Glutamatergic neuron (in vitro differentiated cells): ENCODE measurements around the gene TMEM256. TPM values are rescaled to one million over a fixed set of nuclear protein-coding genes. Genes with fewer than 3 reads are reported as not detected.
A peak's percentile ranks its signal among the peaks of the same experiment; 100 is the strongest.

Experiments used
- DNase-seq: peaks from one replicate; pipeline ENCODE4 v3.0.0; 2022
- H3K27ac Mint-ChIP-seq: one replicate; pipeline ENCODE4 v1.8.0; 2020; ENCODE audit warnings: mild to moderate bottlenecking, mixed read lengths, inconsistent platforms; ENCODE audit not compliant: unreplicated experiment
- H3K27me3 Mint-ChIP-seq: one replicate; pipeline ENCODE4 v1.8.0; 2020; ENCODE audit warnings: mild to moderate bottlenecking, moderate library complexity, mixed read lengths, inconsistent platforms; ENCODE audit not compliant: unreplicated experiment
- H3K36me3 Mint-ChIP-seq: one replicate; pipeline ENCODE4 v1.8.0; 2020; ENCODE audit warnings: mild to moderate bottlenecking, mixed read lengths, inconsistent platforms; ENCODE audit not compliant: unreplicated experiment
- H3K4me1 Mint-ChIP-seq: one replicate; pipeline ENCODE4 v1.8.0; 2020; ENCODE audit warnings: mild to moderate bottlenecking, low read depth, mixed read lengths, inconsistent platforms; ENCODE audit not compliant: unreplicated experiment
- H3K4me3 Mint-ChIP-seq: one replicate; pipeline ENCODE4 v1.8.0; 2020; ENCODE audit warnings: mild to moderate bottlenecking, mixed read lengths, inconsistent platforms; ENCODE audit not compliant: unreplicated experiment
- H3K9me3 Mint-ChIP-seq: one replicate; pipeline ENCODE4 v1.8.0; 2020; ENCODE audit warnings: mild to moderate bottlenecking, moderate library complexity, mixed read lengths, inconsistent platforms; ENCODE audit not compliant: unreplicated experiment
- CTCF ChIP-seq: fragments of 200-600 bp; sonication (generic); IDR thresholded peaks from one replicate; pipeline ENCODE4 v1.5.0; 2021; ENCODE audit not compliant: partially characterized antibody, unreplicated experiment
- total RNA-seq: library from RNA; stranded (reverse); fragmentation: NEBNext Ultra II Directional; extraction: Animal tissue kit (Norgen Biotek cat#: 25700); gene quantifications from one replicate; pipeline ENCODE4 v1.2.1, GENCODE V29; 2021; ENCODE audit not compliant: unreplicated experiment

TMEM256 gene
- total RNA-seq, 1 donor from 2014 or later, result 51.6 TPM

DNA sequence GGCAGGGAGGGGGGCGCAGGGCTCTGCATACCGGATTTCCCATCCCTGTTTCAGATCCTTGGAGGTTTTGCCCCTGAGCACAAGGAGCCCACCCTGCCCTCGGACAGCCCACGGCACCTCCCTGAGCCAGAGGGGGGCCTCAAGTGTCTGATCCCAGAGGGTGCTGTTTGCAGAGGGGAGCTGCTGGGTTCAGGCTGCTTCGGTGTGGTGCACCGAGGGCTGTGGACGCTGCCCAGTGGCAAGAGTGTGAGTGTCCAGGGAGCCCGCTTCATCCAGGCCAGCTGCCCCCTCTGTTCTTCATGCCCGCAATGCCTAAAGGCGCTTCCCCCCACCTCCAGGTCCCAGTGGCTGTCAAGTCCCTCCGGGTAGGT is 20.5 kb downstream of the TMEM256 start:
- H3K9me3 Mint-ChIP-seq, result peaks cover 27% of the 10 kb centered on the region
- no peak for DNase-seq
- peaks cover 27% of the 10 kb centered on the region for H3K27me3 Mint-ChIP-seq
- peaks cover 8% of the 10 kb centered on the region for H3K36me3 Mint-ChIP-seq
- no peak for TF ChIP-seq CTCF
- no peak overlapping the region for H3K4me3 Mint-ChIP-seq
- peaks cover 3% of the 10 kb centered on the region for H3K4me1 Mint-ChIP-seq
- no peak overlapping the region for H3K27ac Mint-ChIP-seq

GRCh38 chr17:7382901-7383300 is 21.0 kb downstream of the TMEM256 start:
- no peak overlapping the region for H3K4me3 Mint-ChIP-seq
- peaks cover 27% of the 10 kb centered on the region for H3K27me3 Mint-ChIP-seq
- no peak overlapping the region for H3K27ac Mint-ChIP-seq

GRCh38 chr17:7380855-7381683 is 22.8 kb downstream of the TMEM256 start, which contains the start of gene TNK1:
TSS of gene TNK1 (plus strand) at chr17:7381089. CDS start at chr17:7382927, 1,838 bp downstream.
- Mint-ChIP-seq H3K4me1 (peaks cover 3% of the 10 kb centered on the region), H3K36me3 (peaks cover 8% of the 10 kb centered on the region), H3K27ac (no peak within 1 kb of the TSS), H3K4me3 (peak within 1 kb of the TSS; percentile 63), H3K27me3 (peaks cover 27% of the 10 kb centered on the region), H3K9me3 (peaks cover 24% of the 10 kb centered on the region)
- no peak for TF ChIP-seq CTCF
- peak; percentile 29 for DNase-seq

More at GRCh38 chr17:7382901-7383300, 21.0 kb downstream of the TMEM256 start:
- DNase-seq, result no peak
- Mint-ChIP-seq H3K4me1 (peaks cover 3% of the 10 kb centered on the region), H3K36me3 (peaks cover 8% of the 10 kb centered on the region), H3K9me3 (peaks cover 27% of the 10 kb centered on the region)
- TF ChIP-seq CTCF, result no peak

- Mint-ChIP-seq H3K9me3 (peaks cover 21% of the 10 kb centered on the region), H3K4me3 (peak overlapping the region; percentile 63), H3K27me3 (peaks cover 24% of the 10 kb centered on the region), H3K4me1 (peaks cover 3% of the 10 kb centered on the region), H3K27ac (no peak overlapping the region), H3K36me3 (peaks cover 8% of the 10 kb centered on the region)
- TF ChIP-seq CTCF, result no peak
- DNase-seq, result no peak
These were observed 23.6 kb downstream of the TMEM256 start for GRCh38 chr17:7380321-7380720.

DNA sequence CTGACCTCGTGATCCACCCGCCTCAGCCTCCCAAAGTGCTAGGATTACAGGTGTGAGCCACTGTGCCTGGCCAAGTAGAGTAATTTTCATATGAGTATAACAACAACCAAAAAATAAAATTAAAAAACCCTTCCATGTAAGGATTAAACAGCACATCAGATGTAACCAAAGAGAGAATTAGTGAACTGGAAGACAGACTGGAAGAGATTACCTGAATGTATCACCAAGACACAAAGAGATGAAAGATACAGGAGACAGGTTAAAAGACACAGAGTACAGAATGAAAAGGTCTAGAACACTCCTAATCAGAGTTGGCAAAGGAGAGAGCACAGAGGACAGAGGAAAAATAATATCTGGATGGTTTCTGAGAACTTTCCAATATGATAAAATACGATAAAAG is 24.8 kb downstream of the TMEM256 start:
- peaks cover 22% of the 10 kb centered on the region for H3K27me3 Mint-ChIP-seq

More for the DNA sequence above, 24.8 kb downstream of the TMEM256 start:
- H3K4me3 Mint-ChIP-seq, result no peak overlapping the region
- peaks cover 21% of the 10 kb centered on the region for H3K9me3 Mint-ChIP-seq
- peaks cover 2% of the 10 kb centered on the region for H3K4me1 Mint-ChIP-seq
- no peak overlapping the region for H3K27ac Mint-ChIP-seq
- no peak for DNase-seq
- TF ChIP-seq CTCF, result no peak
- H3K36me3 Mint-ChIP-seq, result peaks cover 8% of the 10 kb centered on the region
